PC-3 (cell line): ENCODE data around the gene ENG. TPM values are rescaled to one million over a fixed set of nuclear protein-coding genes. Genes with fewer than 3 reads are reported as not detected.
A peak's percentile ranks its signal among the peaks of the same experiment; 100 is the strongest.

Experiments used
- ATAC-seq: fragments of 200-7000 bp; cut with Tn5 transposase; 2 replicates; pipeline ENCODE4 v1.9.1; 2020; ENCODE audit warnings: mild to moderate bottlenecking, moderate library complexity
- BruUV-seq: library from RNA; stranded (reverse); fragments of 400-500 nt; replicated peaks from 2 replicates; lab custom pipeline; 2021; lab: Mats Ljungman, UMichigan
- CTCF ChIA-PET: fragments of 300-600 bp; sonication (Branson Sonifier 250); formaldehyde crosslinking; loops from one replicate; lab custom pipeline; 2022; ENCODE audit warnings: antibody characterized with exemption; lab: Charles Lee
- POLR2A ChIA-PET: fragments of 300-600 bp; sonication (Branson Sonifier 250); formaldehyde crosslinking; loops from one replicate; lab custom pipeline; 2022; ENCODE audit warnings: antibody characterized with exemption; ENCODE audit not compliant: unreplicated experiment; lab: Charles Lee
- DNase-seq: peaks from one replicate; pipeline ENCODE4 v3.0.0-alpha.2; 2015
- H2AFZ ChIP-seq: fragments of 300-600 bp; sonication (generic); 2 replicates; pipeline ENCODE4 v1.6.0; 2016; ENCODE audit warnings: antibody characterized with exemption, low read length
- H3F3A ChIP-seq: fragments of 300-600 bp; sonication (generic); one replicate; pipeline ENCODE4 v1.6.0; 2017; ENCODE audit warnings: antibody characterized with exemption, low read length, control low read depth, mild to moderate bottlenecking; ENCODE audit not compliant: unreplicated experiment
- H3K27ac ChIP-seq: fragments of 300-600 bp; sonication (generic); 2 replicates; pipeline ENCODE4 v1.5.1; 2016; ENCODE audit warnings: mild to moderate bottlenecking, low read length
- H3K27me3 ChIP-seq: fragments of 300-600 bp; sonication (generic); 2 replicates; pipeline ENCODE4 v1.6.1; 2016; ENCODE audit warnings: low read length, mixed read lengths
- H3K36me3 ChIP-seq: fragments of 300-600 bp; sonication (generic); 2 replicates; pipeline ENCODE4 v1.6.1; 2016; ENCODE audit warnings: low read depth, mixed run types, low read length, mixed read lengths
- H3K4me1 ChIP-seq: fragments of 300-600 bp; sonication (generic); 2 replicates; pipeline ENCODE4 v1.5.1; 2016; ENCODE audit warnings: low read length; ENCODE audit not compliant: insufficient read depth
- H3K4me2 ChIP-seq: fragments of 300-600 bp; sonication (generic); 2 replicates; pipeline ENCODE4 v1.6.0; 2016; ENCODE audit warnings: low read length
- H3K4me3 ChIP-seq: fragments of 300-600 bp; sonication (generic); 2 replicates; pipeline ENCODE4 v1.5.1; 2016; ENCODE audit warnings: mild to moderate bottlenecking, low read length, mixed read lengths
- H3K79me2 ChIP-seq: fragments of 300-600 bp; sonication (generic); 2 replicates; pipeline ENCODE4 v1.6.1; 2017; ENCODE audit warnings: low read length, mixed read lengths
- H3K9ac ChIP-seq: fragments of 300-600 bp; sonication (generic); 2 replicates; pipeline ENCODE4 v1.6.0; 2016; ENCODE audit warnings: mild to moderate bottlenecking, low read length
- H3K9me2 ChIP-seq: fragments of 300-600 bp; sonication (generic); replicated peaks from 2 replicates; pipeline ENCODE4 v1.6.1; 2016; ENCODE audit warnings: mixed run types, low read length, mixed read lengths
- H3K9me3 ChIP-seq: fragments of 300-600 bp; sonication (generic); 2 replicates; pipeline ENCODE4 v1.6.1; 2016; ENCODE audit warnings: low read length, mixed read lengths
- H4K20me1 ChIP-seq: fragments of 300-600 bp; sonication (generic); 2 replicates; pipeline ENCODE4 v1.6.1; 2016; ENCODE audit warnings: low read length, mixed read lengths
- EZH2 ChIP-seq: fragments of 300-600 bp; sonication (generic); IDR thresholded peaks from one replicate; pipeline ENCODE4 v1.6.1; 2017; ENCODE audit warnings: antibody characterized with exemption, mild to moderate bottlenecking, low read length; ENCODE audit not compliant: unreplicated experiment
- EZH2phosphoT487 ChIP-seq: fragments of 300-600 bp; sonication (generic); IDR thresholded peaks from 2 replicates; pipeline ENCODE4 v1.6.1; 2018; ENCODE audit warnings: mild to moderate bottlenecking, antibody characterized with exemption, low read length, borderline replicate concordance
- intact Hi-C: fragments of 100-400 bp; cut with micrococcal nuclease; formaldehyde crosslinking; loops from 2 replicates; pipeline ENCODE4 v1.9.0; 2023
- total RNA-seq: library from RNA; depleted of rRNA; stranded (reverse); fragments of >200 nt; gene quantifications from 2 replicates; pipeline ENCODE4 v1.2.3, GENCODE V29; 2014
- TF ChIP-seq, protein P1 (sequence below): fragments of 300-600 bp; sonication (generic); conservative IDR thresholded peaks from 2 replicates; pipeline ENCODE4 v1.5.1; 2017; ENCODE audit warnings: antibody characterized with exemption, low read depth, mild to moderate bottlenecking, low read length

Gene ENG
- total RNA-seq, 1 experiment from 2014 or later = 1.1 TPM

DNA sequence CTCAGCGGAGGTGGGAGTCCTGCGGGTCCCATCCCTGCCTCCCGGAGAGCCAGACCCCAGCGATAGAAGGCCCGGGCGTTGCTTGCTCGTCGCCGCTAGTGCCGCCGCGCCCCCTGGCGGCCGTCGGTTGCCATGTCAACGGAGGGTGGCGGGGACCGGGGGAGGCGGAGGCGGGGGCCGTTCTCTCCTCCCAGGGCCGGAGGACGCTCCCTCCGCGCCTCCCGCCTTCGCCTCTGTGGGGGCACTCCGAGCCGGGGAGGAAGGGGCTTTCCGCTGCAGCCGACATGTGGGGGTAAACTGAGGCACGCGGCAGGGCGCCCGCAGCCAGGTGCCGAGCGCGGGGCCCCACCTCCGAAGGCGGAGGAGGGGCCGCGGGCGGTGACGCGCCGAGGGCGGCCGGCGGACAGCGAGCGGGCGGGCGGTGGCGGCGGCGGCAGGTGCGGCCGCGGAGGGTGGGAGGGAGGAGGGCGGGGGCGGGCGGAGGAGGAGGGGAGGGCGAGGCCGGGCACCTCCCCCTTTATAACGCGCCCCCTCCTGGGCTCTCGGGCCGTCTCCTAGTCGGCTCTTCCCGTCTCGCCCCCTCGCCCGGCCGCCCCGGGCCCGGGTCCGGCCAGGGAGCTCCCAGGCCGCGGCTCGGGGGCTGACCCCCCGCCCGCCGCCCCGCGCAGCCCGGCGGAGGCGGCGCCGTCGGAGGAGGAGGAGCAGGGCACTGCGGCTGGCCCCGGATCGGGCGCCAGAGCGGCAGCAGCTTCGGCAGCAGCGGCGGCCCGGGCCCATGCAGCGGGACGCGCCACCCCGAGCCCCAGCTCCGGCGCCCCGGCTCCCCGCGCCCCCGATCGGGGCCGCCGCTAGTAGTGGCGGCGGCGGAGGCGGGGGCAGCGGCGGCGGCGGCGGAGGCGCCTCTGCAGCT is 69.2 kb downstream of the ENG start:
- peaks cover 42% of the 10 kb centered on the region for H3K79me2 ChIP-seq
- no peaks in the 10 kb centered on the region for H3K27me3 ChIP-seq
- ChIA-PET POLR2A (interaction anchor here (0.5 to 0.7 kb wide), 4 partner anchors 14 to 329 kb away, joined by 3 to 8 read pairs (median 4); partner anchors contain the start of gene STXBP1), CTCF (interaction anchor here (0.6 to 1.3 kb wide), 3 partner anchors 50 to 201 kb away, joined by 4 to 11 read pairs (median 6); partner anchors contain the start of gene TOR2A)
- H3K4me2 ChIP-seq = peak overlapping the region; percentile 75
- peaks cover 32% of the 10 kb centered on the region for H4K20me1 ChIP-seq
- no TSS peak for BruUV-seq
- H3K36me3 ChIP-seq = peaks cover 37% of the 10 kb centered on the region
- H3K27ac ChIP-seq = no peak overlapping the region
- H3K4me1 ChIP-seq = peaks cover 10% of the 10 kb centered on the region
- intact Hi-C loops = loop anchor here (1.0 kb wide), 1 partner anchor 50 kb away; the partner anchor contains the start of gene TOR2A
- H3F3A ChIP-seq = no peaks in the 10 kb centered on the region
- H2AFZ ChIP-seq = peak overlapping the region; percentile 71
- no peaks in the 10 kb centered on the region for H3K9me3 ChIP-seq
- peak; percentile 75 for DNase-seq
- TF ChIP-seq EZH2 = no peak
- TF ChIP-seq, protein P1, sequence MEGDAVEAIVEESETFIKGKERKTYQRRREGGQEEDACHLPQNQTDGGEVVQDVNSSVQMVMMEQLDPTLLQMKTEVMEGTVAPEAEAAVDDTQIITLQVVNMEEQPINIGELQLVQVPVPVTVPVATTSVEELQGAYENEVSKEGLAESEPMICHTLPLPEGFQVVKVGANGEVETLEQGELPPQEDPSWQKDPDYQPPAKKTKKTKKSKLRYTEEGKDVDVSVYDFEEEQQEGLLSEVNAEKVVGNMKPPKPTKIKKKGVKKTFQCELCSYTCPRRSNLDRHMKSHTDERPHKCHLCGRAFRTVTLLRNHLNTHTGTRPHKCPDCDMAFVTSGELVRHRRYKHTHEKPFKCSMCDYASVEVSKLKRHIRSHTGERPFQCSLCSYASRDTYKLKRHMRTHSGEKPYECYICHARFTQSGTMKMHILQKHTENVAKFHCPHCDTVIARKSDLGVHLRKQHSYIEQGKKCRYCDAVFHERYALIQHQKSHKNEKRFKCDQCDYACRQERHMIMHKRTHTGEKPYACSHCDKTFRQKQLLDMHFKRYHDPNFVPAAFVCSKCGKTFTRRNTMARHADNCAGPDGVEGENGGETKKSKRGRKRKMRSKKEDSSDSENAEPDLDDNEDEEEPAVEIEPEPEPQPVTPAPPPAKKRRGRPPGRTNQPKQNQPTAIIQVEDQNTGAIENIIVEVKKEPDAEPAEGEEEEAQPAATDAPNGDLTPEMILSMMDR = peak; percentile 69
- no peaks in the 10 kb centered on the region for H3K9me2 ChIP-seq
- peak overlapping the region; percentile 81 for H3K4me3 ChIP-seq
- peak; percentile 64 for ATAC-seq
- H3K9ac ChIP-seq = no peak overlapping the region; the same call in 1 of the 2 replicates

DNA sequence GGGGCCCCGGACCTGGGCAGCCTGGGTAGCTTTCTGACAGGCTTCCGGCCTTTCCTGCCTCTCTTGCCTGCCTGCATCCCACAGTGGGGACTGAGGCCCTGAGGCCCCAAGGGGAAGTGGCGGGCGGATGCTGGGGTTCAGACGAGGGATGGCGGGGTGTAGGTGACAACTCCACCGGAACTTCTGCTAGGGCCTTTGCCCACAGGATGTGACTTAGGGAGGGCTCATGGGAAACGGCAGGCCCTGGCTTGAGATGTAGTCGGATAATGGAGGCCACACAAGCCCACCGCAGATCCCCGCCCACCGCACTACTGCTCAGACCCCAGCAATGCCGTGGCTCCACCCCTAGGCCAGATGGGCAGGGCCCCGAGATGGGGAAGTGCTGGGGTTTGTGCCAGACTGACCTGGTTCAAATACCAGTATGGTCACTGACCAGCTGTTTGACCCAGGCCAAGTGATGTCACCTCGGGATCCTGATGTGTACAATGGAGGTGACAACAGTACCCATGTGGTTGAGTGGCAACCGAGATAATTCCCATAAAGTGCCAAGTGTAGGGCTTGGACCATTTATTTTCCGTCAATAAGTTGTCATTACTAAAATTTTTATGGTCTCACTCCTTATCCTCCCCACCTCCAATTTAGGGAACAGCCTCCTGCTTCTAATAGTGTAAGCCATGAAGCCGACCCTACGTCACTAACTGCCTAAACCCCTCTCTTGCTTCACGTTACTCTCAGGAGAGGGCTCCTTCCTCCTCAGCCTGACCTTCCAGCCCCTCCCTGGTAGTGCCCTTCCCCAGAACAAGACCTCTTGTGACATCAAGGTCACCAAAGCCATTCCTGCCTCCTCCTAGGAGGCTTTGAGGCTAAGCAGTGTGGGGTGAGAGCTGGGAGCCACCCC is 71.1 kb downstream of the ENG start:
- intact Hi-C loops = no loop called here
- H4K20me1 ChIP-seq = peaks cover 20% of the 10 kb centered on the region
- no TSS peak for BruUV-seq
- peaks cover 10% of the 10 kb centered on the region for H3K4me1 ChIP-seq
- no peaks in the 10 kb centered on the region for H3K27me3 ChIP-seq
- H3K4me2 ChIP-seq = no peak overlapping the region
- no peak overlapping the region for H3K4me3 ChIP-seq
- ATAC-seq (no peak), DNase-seq (no peak)
- no peak overlapping the region for H3K9ac ChIP-seq
- no peaks in the 10 kb centered on the region for H3K9me2 ChIP-seq
- no peak overlapping the region for H3K27ac ChIP-seq
- TF ChIP-seq EZH2phosphoT487 = no peak
- TF ChIP-seq EZH2 = no peak
- TF ChIP-seq, protein P1 = no peak
- no peaks in the 10 kb centered on the region for H3K9me3 ChIP-seq
- ChIA-PET CTCF (no interaction called here), POLR2A (no interaction called here)
- no peaks in the 10 kb centered on the region for H3F3A ChIP-seq
- H2AFZ ChIP-seq = no peak overlapping the region
- H3K79me2 ChIP-seq = peaks cover 25% of the 10 kb centered on the region
- H3K36me3 ChIP-seq = peaks cover 19% of the 10 kb centered on the region
